HFFc6 (cell line): ENCODE measurements around the gene LAMA5. TPM values are rescaled to one million over a fixed set of nuclear protein-coding genes. Genes with fewer than 3 reads are reported as not detected.

Experiments
- DNase-seq: peaks from one replicate; pipeline ENCODE4 v3.0.0-alpha.2; 2018
- H3K27ac Mint-ChIP-seq: 2 replicates; pipeline ENCODE4 v1.8.0; 2020; ENCODE audit warnings: mild to moderate bottlenecking, mixed read lengths
- H3K27me3 Mint-ChIP-seq: 2 replicates; pipeline ENCODE4 v1.8.0; 2021; ENCODE audit warnings: mild to moderate bottlenecking, moderate library complexity, mixed read lengths; ENCODE audit not compliant: insufficient read depth
- H3K36me3 Mint-ChIP-seq: 2 replicates; pipeline ENCODE4 v1.8.0; 2021; ENCODE audit warnings: low read depth, mixed read lengths
- H3K4me1 Mint-ChIP-seq: 2 replicates; pipeline ENCODE4 v1.8.0; 2020; ENCODE audit warnings: low read depth, mixed read lengths
- H3K4me3 Mint-ChIP-seq: 2 replicates; pipeline ENCODE4 v1.8.0; 2020; ENCODE audit warnings: mild to moderate bottlenecking, moderate library complexity, mixed read lengths
- H3K9me3 Mint-ChIP-seq: 2 replicates; pipeline ENCODE4 v1.8.0; 2020; ENCODE audit warnings: mild to moderate bottlenecking, mixed read lengths
- CTCF ChIP-seq: fragments of 200-600 bp; sonication (generic); IDR thresholded peaks from 2 replicates; pipeline ENCODE4 v1.5.0; 2021; ENCODE audit warnings: antibody characterized with exemption, mild to moderate bottlenecking
- total RNA-seq, 6 experiments: library from RNA; stranded (reverse); fragmentation: NEBNext Ultra II Directional; extraction: Animal tissue kit (Norgen Biotek cat#: 25700); gene quantifications; 2 replicates in 1 of 6; 3 replicates in 5 of 6; pipeline ENCODE4 v1.2.3, GENCODE V29; 2021

LAMA5 gene
- total RNA-seq, 6 experiments from 2014 or later = 1.2 to 2.4 (median 1.5) TPM

- DNase-seq = no peak
- Mint-ChIP-seq H3K9me3 (no peaks in the 10 kb centered on the region), H3K36me3 (0 out of 2 replicates have a peak, but pooled peaks cover 5% of the 10 kb centered on the region), H3K4me3 (no peak overlapping the region), H3K27ac (no peak overlapping the region), H3K27me3 (peaks cover 3% of the 10 kb centered on the region), H3K4me1 (no peaks in the 10 kb centered on the region)
- TF ChIP-seq CTCF = no peak
These were observed 30.8 kb downstream of the LAMA5 start for GRCh38 chr20:62336329-62336728.

- no peak for TF ChIP-seq CTCF
- H3K36me3 Mint-ChIP-seq = 0 out of 2 replicates have a peak, but pooled peaks cover 5% of the 10 kb centered on the region
- no peaks in the 10 kb centered on the region for H3K4me1 Mint-ChIP-seq
- H3K27me3 Mint-ChIP-seq = peaks cover 3% of the 10 kb centered on the region
- H3K27ac Mint-ChIP-seq = no peak overlapping the region
- no peak for DNase-seq
- H3K4me3 Mint-ChIP-seq = no peak overlapping the region
- no peaks in the 10 kb centered on the region for H3K9me3 Mint-ChIP-seq
These were observed 31.6 kb downstream of the LAMA5 start for GRCh38 chr20:62335532-62335931.

GRCh38 chr20:62334881-62335280 lies 32.2 kb downstream of the LAMA5 start:
- Mint-ChIP-seq H3K9me3 (no peaks in the 10 kb centered on the region), H3K27ac (no peak overlapping the region), H3K4me1 (no peaks in the 10 kb centered on the region), H3K4me3 (no peak overlapping the region), H3K27me3 (peaks cover 3% of the 10 kb centered on the region), H3K36me3 (0 out of 2 replicates have a peak, but pooled peaks cover 3% of the 10 kb centered on the region)
- no peak for DNase-seq
- TF ChIP-seq CTCF = no peak

- no peak for DNase-seq
- Mint-ChIP-seq H3K4me3 (no peak overlapping the region), H3K27me3 (peaks cover 3% of the 10 kb centered on the region), H3K36me3 (no peaks in the 10 kb centered on the region), H3K4me1 (no peaks in the 10 kb centered on the region), H3K27ac (no peak overlapping the region), H3K9me3 (no peaks in the 10 kb centered on the region)
- TF ChIP-seq CTCF = no peak
These were observed 33.1 kb downstream of the LAMA5 start for GRCh38 chr20:62333820-62334595.

GRCh38 chr20:62332989-62333819 lies 33.9 kb downstream of the LAMA5 start:
- no peak overlapping the region for H3K4me3 Mint-ChIP-seq
- no peaks in the 10 kb centered on the region for H3K4me1 Mint-ChIP-seq
- no peak for DNase-seq
- no peak for TF ChIP-seq CTCF
- no peaks in the 10 kb centered on the region for H3K9me3 Mint-ChIP-seq
- H3K27me3 Mint-ChIP-seq = peaks cover 3% of the 10 kb centered on the region
- H3K36me3 Mint-ChIP-seq = no peaks in the 10 kb centered on the region
- H3K27ac Mint-ChIP-seq = no peak overlapping the region
